Stimulated activated CD8-positive, alpha-beta memory T cell treated with anti-CD3 and anti-CD28 coated beads, Interleukin-7, amount 100 ng/mL, for 4 hours (primary cell): ENCODE results near the gene LAPTM5.

ENCODE experiments used
- DNase-seq, 2 donors: peaks; one replicate each; pipeline ENCODE4 v3.0.0-alpha.2; 2020; ENCODE audit warnings: low read depth in 2 of 2

LAPTM5 gene

DNA sequence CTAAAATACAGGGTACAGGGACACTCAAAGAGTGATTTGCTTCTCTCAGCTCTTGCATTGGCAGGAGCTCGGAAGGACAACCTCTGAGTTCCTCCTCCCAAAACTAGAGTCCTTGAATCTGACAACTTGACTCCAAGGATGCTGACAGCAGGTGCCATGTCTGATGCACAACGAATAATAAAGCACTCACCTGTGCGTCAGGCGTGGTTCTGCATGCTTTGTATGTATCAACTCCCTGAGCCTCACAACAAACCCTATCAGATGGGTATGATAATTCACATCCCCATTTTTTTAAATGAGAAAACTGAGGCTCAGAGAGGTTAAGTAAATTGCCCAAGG is 1.4 kb downstream of the LAPTM5 start:
- no peak for DNase-seq

DNA sequence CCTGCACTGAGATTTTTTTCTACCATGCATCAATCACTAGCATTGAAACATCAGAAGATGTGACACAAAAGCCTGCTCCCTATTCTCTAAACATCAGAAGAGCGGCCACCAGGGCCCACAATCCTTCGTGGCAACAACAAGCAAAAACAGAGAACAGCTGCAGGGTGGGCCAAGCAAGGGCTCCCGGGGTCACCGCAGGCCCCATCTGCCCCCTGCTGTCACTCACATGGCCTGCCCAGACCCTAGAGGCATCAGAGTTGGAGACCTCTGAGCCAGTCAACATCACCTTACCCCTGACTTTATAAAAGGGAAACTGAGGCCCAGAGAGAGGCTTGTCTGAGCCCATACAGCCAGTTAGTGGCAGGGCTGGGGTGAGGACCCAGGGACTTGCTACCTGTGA is 1.8 kb downstream of the LAPTM5 start:
- DNase-seq, result no peak

DNA sequence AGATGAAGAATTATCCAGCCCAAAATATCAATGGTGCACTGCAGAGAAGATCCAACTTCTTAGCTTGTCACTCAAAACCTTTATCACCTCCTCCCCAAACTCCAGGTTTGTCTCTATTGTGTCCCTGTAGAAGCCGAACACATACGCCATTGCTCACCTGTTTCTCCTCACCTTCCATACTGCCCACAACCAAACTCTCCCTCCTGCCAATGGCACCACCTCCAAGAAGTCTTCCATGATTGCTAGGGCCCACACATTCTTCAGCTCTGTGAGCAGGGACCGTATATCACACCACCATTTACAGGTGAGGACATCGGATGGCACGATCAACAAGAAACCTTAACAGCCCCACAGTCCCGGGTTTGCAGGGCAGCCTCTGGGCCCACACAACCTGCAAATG is 2.2 kb downstream of the LAPTM5 start:
- no peak for DNase-seq

DNA sequence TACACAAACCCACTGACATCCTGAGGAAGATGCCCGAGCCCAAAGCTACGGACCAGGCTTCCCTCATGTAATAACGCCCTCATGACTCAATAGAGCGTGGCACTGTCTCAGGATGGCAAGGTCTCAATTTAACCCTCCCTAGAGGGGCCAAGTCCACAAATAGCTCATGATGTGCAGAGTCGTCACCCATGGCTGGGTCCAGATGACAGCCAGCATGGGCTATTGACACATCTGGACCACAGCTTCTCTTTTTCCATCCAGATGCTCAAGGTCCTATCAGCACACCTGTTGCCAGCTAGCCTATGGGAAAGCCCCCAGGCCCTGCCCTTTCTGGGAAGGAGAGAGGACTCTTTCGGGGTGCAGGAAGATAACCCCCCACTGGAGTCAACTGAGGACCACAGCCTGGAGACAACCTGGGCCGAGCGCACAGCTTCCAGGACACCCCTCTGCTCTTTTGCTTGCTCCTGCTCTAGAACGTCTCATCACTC is 2.8 kb downstream of the LAPTM5 start:
- no peak for DNase-seq

DNA sequence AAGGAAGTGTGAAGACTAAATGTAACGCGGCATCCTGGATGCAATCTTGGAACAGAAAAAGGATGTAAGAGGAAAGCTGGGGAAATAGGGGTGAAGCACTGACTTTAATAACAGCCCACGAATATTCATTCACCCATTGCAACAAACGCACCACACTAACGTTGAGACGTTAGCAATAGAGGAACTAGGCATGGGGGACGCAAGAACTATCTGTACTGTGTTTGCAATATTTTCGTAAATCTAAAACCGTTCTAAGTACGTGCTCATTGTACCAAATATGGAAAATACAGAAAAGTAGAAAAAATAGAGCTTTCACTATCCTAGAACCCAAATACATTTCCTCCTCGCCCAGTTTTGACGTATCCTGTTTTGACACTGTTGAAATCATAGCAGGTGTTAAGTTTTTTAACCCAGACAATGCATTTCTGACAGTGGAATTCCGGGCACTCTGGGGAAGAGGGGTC is 3.9 kb downstream of the LAPTM5 start:
- no peak for DNase-seq

DNA sequence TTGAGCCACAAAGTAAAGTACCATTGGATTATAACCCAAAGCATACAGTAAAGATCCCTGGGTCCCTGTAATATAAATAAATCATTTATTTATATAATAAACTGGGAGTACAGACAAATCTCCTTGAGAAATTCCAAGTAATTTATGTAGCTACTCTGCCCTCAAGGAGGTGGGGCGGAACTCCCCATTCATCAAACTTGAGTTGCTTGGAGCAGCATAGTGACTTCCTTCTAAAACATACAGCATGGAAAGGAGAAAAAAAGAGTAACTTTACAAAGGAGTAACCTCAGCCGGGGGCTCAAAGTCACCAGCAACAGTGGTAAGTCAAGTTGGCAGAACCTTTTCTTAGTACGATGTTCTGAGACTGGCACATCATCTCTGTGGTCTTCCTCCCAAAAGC is 4.5 kb downstream of the LAPTM5 start:
- no peak for DNase-seq

DNA sequence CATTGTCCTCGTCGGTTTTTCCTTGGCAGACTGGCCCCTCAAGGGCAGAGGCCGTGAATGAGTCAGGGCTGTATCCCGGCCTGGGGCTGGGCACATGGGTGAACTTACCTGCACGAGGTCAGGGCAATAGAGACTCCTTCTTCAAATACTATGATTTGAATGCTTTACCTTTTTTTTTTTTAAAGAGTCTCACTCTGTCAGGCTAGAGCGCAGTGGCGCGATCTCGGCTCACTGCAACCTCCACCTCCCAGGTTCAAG is 5.0 kb downstream of the LAPTM5 start:
- no peak for DNase-seq

DNA sequence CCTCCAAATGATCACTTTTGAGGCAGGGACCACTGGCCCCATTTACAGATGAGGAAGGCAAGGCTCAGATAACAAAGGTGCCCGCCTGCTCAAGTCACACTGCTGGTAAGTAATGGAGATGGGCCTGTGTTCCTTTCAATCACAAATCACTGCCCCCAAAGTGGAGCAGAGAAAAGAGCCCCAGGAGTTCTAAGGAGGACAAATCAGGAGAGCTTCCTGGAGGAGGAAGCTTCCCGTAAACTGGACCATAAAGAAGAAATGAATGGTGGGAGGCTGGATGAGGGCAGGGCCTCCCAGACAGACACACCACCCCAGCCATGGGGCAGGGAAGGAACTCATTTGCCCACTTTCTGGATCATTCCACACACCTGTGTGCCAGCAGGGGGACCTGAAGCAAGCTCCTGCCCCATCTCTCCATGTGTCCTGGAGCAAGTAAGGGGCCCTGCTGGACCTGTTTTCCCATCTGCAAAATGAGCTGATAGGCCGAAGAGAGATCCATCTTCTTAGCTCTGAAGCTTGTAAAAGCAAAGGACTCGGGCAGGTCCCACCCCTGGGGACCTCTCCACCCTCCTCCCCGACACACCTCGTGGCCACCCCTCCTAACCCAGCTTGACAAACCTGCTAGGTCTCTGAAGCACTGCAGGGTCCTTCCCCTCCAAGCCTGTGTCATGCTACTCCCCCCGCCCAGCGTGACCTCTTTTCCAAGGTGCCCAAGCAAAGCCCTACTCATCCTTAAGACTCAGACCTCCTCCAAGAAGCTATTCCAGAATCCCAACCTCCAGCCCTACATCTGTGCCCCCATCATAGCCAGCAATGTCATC is 5.5 kb downstream of the LAPTM5 start:
- DNase-seq, result no peak

DNA sequence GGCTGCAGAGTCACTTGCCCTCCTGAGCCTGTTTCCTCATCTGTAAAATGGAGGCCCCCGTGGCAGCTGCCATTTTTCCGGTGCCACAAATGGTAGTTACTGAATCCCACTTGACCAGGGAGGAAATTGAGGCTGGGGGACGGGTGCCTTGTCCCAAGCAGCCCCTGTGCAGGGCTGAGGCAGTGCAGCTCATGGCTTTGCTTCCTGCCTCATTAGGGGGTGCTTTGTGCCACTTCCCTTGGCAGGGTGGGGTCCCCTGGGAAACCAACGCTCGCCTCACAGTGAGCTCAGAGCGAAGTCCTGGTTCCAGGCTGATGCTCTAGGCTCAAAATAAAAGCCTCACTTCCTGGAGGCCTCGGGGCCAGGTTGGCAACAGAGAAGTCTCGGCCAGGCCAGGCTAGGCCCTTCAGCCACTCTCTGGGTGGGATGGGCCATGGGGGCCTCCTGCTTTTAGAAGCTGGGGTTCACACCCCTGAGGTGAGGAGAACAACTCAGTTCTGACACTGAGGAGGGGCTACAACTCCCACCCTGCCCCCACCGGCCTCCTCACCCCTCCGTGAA is 6.8 kb downstream of the LAPTM5 start:
- DNase-seq, result no peak

DNA sequence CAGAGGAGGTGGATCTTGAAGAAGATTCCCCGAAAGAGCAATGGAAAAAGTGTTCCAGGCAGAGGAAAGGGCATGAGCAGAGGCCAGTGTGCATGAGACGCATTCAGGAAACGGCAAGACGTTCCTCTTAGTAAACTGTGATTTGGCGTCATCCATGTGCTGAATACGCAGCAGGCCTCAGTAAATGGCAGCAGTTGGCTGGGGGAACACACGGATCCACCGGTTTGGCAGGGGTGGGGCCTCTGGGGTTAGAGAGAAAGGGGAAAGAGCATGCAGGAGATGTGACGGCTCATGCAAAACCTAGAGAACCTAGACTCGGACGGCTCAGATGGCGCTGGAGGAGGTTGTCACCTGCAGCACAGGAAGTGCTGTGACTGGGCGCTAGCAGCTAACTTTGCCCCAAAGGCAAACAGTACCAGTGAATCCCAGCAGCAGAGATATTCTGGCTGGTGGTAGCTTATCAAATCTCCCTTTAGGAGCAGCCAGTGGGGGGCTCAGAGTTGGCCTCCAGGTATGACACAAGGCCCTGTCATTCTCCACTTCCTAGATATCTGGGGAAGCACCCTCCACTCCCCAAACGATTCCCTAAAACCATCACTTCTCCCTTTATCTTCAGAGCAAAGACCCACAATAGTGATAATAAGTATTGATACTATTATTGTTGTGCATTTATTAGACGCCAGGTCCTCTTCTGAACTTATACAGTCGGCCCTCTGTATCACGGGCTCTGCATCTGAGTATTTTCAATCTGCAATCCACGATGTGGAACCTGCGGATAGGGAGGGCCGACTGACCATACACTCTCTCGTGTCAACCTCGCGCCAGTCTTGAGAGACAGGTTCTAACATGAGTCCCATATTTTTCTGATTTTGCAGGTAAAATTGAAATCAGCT is 7.6 kb downstream of the LAPTM5 start:
- DNase-seq, result peak in 1 of 2 donors; percentile 55

DNA sequence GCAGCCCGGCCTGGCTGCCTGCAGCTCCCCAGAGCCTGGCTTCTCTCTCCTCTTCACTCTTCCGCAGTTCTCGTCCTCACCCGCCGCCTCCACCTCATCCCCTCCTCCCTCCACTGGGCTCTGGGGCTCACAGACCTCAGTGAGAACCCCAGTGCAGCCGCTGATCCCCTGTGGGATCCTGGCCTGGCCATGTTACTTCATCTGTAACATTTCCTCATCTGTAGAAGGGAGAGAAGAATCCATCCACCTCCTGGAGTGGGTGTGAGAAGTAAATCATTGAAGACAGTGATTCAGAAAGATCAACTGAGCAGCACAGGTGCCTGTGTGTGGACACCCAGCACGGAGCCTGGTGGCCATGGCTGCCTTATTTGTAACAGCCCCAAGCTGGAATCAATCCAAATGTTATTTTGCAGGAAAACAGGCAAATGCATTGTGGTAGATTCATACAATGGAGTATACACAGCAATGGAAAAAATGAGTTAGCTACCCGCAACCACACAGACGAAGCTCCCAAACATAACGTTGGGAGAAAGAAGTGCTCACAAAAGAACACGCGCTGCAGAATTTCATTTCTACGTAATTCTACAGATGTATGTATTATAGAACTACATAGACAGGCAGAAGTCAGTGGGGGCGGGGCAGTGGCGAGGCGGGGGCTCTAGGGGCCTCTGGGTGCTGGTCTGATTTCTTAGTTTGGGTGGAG is 8.7 kb downstream of the LAPTM5 start:
- no peak for DNase-seq

DNA sequence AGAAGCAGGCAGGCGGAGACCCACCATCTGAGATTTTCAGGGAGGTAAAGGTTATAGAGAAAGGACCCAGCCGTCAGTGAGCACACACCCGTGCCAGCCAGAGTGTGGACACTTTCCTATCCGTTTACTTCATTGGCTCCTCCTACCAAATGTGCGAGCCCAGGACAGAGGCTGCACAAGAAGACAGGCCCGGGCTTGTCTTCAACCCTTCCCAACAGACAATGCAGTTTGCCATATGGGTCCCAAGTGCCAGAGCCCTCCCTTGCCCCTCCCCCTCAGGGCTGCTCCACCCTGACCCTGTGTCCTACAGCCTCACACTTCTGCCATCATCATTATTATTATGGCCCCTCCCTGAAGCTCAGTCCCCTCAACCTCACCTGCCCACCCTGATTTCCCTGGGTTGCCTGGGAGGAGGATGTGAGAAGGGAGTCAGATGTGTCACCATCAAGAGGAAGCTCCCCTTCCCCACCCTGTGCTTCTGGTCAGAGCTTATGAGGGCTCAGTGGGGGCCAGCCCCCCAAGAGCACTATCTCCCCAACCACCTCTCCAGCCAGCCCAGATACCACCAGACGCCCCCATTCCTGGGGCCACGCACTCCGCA is 9.4 kb downstream of the LAPTM5 start:
- DNase-seq, result no peak

DNA sequence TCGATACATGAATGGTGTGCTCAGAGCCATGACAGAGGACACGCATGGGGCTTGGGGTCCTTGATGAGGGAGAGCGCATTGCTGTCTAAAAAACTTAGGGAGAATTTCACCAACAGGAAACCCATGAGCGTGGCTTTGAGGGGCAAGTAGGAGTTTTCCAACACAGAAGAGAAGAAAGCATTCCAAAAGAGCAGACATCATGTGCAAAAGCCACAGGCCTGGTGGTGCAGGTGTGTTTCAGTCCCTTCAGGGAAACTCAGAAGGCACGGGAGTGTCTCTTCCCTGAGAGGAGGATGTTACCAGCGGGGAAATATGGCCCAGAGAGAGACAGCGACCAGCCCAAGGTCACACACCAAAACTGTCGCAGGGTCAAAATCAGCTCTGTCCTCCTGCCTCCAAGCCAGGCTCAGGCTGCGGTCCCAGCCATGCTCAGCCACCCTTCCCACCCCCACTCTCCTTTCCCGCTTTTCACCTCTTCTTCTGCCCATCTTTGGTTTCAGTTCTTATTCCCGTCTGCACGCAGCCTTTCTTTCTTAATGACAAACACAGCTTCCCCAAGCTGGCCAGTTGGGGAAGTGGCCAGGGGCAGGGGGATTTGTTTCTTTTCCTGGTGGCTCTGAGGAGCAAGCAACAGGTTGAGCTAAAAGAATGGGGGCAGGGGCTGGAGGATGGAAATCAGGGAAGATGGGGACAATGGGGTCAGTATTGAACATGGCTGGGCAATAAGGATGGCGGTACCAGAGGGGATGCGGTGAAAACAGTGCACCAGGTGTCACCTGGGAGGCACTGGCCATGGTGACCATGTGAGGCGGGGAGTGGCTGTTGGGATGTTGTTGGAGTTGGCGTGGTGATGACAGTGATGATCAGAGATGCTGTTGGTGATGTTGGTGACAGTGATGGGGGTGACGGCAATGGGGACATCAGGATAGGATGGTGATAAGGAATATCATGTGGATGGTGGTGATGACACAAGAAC is 10.3 kb downstream of the LAPTM5 start:
- no peak for DNase-seq

DNA sequence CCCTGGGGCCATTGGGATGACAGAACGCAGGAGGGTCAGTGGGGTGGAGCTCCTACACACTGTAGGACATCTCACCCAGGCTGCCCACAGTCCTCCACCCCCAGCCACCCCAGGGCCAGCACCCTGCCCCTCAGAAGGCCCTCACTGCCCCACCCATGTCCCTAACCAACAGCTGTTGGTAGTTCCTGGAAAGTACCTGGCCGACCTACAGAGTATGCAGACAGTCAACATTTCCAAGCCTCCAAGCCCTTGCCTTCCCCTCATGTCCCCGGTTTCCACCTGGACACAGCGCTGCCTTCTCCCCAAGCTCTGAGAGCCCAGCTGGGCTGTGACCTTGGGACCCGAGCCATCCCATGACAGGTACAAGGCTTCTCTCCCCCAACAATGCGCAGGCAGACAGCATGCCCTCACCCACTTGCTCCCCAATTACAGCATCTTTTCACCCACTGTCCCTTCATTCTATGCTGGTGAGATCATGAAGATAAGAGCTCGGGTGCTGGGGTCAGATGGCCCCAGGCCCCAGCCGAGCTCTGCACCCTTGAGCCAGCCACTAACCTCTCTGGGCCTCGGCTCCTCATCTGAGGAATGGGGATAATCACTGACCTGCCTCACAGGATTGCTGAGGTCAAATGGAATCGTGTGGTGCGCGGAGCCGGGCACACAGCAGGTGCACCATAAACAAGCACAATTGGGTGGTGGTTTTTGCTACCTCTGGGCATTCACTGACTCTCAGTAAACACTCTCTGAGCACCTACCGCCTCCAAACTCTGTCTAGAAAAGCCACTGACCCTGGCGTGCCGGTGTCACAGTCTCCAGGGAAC is 11.2 kb downstream of the LAPTM5 start:
- DNase-seq, result no peak

DNA sequence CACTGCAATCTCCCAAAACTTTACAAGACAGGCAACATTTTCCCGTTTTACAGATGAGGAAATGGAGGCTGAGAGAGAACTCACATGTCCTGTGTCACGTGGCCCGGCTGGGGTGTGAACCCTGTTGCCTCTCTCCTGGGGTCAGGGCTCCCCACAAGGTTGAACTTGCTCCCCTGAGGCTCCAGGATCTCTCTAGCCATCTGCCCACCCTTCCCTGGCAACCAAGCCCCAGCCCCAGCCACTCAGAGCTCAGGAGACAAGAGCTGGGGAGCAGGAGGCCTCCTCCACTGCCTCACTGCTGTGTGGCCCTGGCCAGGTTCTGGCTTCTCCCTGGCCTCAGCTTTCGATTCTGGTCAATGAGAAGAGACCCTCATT is 11.8 kb downstream of the LAPTM5 start:
- no peak for DNase-seq

DNA sequence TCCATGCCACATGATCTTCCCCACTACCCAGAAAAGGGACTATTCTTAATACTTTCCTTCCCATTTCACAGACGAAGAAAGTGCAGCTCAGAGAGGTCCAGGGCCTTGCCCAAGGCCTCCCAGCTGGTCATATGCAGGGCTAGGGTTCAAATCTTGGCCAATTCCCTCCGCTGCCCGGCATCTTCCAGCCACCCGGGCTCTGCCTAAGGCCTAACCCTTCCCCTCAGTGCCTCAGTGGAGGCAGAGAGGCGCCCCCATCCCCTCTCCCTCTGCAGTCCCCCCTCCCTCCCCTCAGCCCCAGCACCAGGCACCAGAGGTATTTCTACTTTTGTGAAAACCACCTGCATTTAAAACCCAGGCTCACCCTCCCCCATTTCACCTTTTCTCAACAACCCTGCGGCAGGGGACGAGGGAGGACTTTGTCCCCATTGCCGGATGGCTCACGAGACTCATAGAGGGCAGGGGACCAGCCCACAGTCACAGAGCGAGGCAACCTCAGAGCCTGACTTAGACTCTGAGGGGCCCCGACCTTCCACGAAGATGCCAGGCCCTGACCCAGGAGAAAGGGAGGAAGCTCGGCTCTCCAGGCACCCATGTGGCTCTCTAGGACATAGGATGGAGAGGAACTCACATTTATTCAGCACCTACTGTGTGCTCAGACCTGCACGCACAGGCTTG is 12.3 kb downstream of the LAPTM5 start:
- no peak for DNase-seq

DNA sequence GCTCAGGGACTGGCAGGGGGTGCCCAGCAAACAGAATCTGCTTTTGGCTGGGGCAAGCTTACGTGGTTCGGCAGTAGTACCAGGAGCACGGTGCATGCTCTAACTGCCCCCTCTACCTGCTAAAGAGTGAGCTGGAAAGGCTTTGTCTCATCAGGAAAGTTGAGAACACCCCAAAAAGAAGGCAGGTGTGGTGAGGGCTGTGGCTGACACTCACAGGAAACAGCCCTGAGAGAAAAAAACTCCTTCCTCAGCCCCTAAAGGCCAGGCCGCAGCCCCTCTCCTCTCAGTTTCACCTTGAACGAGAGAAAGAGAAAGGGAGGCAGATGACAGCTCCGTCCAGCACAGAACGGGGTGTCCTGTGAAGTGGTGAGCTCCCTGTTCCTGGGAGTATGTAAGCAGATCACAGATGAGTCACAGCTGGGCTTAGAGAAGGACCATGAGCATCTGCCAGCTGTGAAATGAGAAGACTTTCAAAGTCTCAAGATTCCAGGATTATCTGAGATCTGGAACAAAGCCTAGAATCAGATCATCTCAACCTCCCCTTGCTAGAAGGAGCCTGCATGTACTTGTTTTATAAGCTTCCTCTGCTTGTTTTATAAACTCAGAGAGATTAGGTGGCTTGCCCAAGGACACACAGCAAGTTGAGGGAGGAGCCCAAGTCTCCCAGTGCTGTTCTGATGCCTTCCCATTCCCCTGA is 13.4 kb downstream of the LAPTM5 start:
- DNase-seq, result no peak

DNA sequence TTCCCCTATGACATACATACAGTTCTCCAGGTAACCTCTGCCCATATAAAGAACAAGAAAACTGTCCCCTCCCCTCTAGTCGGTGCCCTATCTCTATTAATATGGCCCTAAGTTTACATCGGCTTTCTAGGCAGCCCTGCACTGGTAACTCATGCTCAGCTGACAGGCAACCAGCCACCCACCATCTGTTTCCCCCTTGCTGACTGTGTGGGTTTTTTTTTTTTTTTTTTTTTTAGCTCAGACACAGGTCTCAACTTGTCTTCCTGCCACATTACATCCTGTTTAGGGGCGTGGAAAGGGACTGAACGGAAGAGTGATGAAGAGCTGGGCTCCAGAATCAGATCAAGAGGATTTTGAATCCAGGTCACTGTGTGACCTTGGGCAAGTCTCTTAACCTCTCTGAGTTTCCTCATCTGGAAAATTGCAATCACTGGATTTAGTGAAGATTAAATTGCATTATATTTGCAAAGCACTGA is 14.0 kb downstream of the LAPTM5 start:
- peak; percentile 64 to 72 for DNase-seq
